ENCODE results near the gene ATG4A.

- no peak for TF ChIP-seq CTCF (IDR thresholded peaks at IDR 0.05 in 4 of 5, conservative IDR thresholded peaks at IDR 0.05 in 1 of 5)
- no peak for TF ChIP-seq POLR2A (IDR thresholded peaks at IDR 0.05)
Observed at GRCh38 chrX:108053218-108053617, 38.4 kb upstream of the ATG4A start.
